ENCODE data around the gene PTTG2. TPM values are rescaled to one million over a fixed set of nuclear protein-coding genes. Genes with fewer than 3 reads are reported as not detected.

Gene PTTG2
- total RNA-seq, 1 donor from 2014 or later: not detected

GRCh38 chr4:37981844-37982720 is 21.9 kb downstream of the PTTG2 start:
- no peak overlapping the region for H3K4me3 ChIP-seq (ENCODE audit: low read depth, low read length)
- TF ChIP-seq, protein P1, sequence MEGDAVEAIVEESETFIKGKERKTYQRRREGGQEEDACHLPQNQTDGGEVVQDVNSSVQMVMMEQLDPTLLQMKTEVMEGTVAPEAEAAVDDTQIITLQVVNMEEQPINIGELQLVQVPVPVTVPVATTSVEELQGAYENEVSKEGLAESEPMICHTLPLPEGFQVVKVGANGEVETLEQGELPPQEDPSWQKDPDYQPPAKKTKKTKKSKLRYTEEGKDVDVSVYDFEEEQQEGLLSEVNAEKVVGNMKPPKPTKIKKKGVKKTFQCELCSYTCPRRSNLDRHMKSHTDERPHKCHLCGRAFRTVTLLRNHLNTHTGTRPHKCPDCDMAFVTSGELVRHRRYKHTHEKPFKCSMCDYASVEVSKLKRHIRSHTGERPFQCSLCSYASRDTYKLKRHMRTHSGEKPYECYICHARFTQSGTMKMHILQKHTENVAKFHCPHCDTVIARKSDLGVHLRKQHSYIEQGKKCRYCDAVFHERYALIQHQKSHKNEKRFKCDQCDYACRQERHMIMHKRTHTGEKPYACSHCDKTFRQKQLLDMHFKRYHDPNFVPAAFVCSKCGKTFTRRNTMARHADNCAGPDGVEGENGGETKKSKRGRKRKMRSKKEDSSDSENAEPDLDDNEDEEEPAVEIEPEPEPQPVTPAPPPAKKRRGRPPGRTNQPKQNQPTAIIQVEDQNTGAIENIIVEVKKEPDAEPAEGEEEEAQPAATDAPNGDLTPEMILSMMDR (IDR thresholded peaks at IDR 0.05; ENCODE audit: insufficient read depth, low read length, severe bottlenecking): no peak
- DNase-seq (ENCODE audit: low read depth): no peak
- H3K27me3 ChIP-seq (ENCODE audit: control insufficient read depth, insufficient read depth, low read length): no peaks in the 10 kb centered on the region
- FAIRE-seq: no peak
- H3K36me3 ChIP-seq (ENCODE audit: control insufficient read depth, insufficient read depth, low read length): no peaks in the 10 kb centered on the region

GRCh38 chr4:37982736-37983135 is 22.5 kb downstream of the PTTG2 start:
- TF ChIP-seq, protein P1 (IDR thresholded peaks at IDR 0.05; ENCODE audit: insufficient read depth, low read length, severe bottlenecking): no peak
- FAIRE-seq: no peak

GRCh38 chr4:37983951-37984350 is 23.8 kb downstream of the PTTG2 start:
- FAIRE-seq: no peak
- Histone ChIP-seq H3K27me3 (ENCODE audit: control insufficient read depth, insufficient read depth, low read length) (no peaks in the 10 kb centered on the region), H3K36me3 (ENCODE audit: control insufficient read depth, insufficient read depth, low read length) (no peaks in the 10 kb centered on the region), H3K4me3 (ENCODE audit: low read depth, low read length) (no peak overlapping the region)
- TF ChIP-seq, protein P1 (IDR thresholded peaks at IDR 0.05; ENCODE audit: insufficient read depth, low read length, severe bottlenecking): no peak
- DNase-seq (ENCODE audit: low read depth): no peak

More at GRCh38 chr4:37982736-37983135, 22.5 kb downstream of the PTTG2 start:
- no peak overlapping the region for H3K4me3 ChIP-seq (ENCODE audit: low read depth, low read length)
- no peaks in the 10 kb centered on the region for H3K27me3 ChIP-seq (ENCODE audit: control insufficient read depth, insufficient read depth, low read length)
- H3K36me3 ChIP-seq (ENCODE audit: control insufficient read depth, insufficient read depth, low read length): no peaks in the 10 kb centered on the region
- no peak for DNase-seq (ENCODE audit: low read depth)

DNA sequence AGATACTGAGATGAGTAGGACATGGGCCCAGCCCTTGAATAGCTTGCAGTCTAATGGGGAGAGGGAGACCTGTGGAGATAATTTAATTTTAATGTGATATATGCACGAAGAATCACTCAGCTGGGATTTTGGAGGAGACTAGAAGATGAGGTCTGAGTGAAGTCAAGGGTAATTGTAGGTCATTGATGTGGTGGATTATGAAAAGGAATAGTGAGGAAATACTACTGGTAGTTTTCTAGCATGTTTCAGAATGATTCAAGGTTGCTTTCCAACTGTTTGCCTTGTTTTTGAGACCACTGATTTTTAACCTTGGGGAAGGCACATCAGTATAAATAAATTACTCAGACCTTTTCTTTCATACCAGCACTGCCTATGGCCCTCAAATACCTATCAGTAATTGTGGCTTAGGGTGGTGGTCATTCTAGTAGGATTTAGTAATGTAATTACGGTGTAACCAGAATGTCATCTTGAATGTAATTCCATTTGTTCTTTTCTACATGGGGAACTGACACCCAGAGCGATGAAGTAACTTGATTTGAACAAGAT is 25.6 kb downstream of the PTTG2 start:
- no peak overlapping the region for H3K4me3 ChIP-seq (ENCODE audit: low read depth, low read length)
- H3K27me3 ChIP-seq (ENCODE audit: control insufficient read depth, insufficient read depth, low read length): no peaks in the 10 kb centered on the region
- TF ChIP-seq, protein P1 (IDR thresholded peaks at IDR 0.05; ENCODE audit: insufficient read depth, low read length, severe bottlenecking): no peak
- no peaks in the 10 kb centered on the region for H3K36me3 ChIP-seq (ENCODE audit: control insufficient read depth, insufficient read depth, low read length)
- DNase-seq (ENCODE audit: low read depth): no peak
- no peak for FAIRE-seq

DNA sequence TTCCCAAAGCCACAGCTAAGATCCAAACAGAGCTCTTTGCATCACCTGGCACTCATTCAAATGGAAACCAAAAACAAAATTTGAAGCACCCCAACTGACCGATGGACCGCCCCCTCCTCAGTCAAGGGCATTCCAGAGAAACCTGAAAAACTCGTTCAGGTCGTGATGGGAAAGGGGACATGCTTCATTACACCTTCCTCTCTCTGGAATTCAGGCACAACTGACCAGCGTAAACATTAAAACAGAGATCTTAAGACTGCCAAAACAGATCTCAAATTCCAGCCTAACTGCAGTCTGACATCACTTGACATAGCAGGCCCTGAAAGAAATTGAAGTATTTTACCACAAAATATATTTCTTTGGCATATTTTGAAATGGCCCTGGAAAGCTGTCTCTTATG is 28.5 kb downstream of the PTTG2 start:
- FAIRE-seq (no peak), DNase-seq (ENCODE audit: low read depth) (no peak)
- TF ChIP-seq, protein P1 (IDR thresholded peaks at IDR 0.05; ENCODE audit: insufficient read depth, low read length, severe bottlenecking): no peak
- H3K27me3 ChIP-seq (ENCODE audit: control insufficient read depth, insufficient read depth, low read length): no peaks in the 10 kb centered on the region
- H3K4me3 ChIP-seq (ENCODE audit: low read depth, low read length): no peak overlapping the region
- H3K36me3 ChIP-seq (ENCODE audit: control insufficient read depth, insufficient read depth, low read length): no peaks in the 10 kb centered on the region

Measured in bronchial epithelial cell (primary cell).